HCT116 (cell line): ENCODE results near the gene GLT6D1. TPM values are rescaled to one million over a fixed set of nuclear protein-coding genes. Genes with fewer than 3 reads are reported as not detected.

Experiments
- ATAC-seq: fragments of 200-7000 bp; cut with Tn5 transposase; 2 replicates; pipeline ENCODE4 v1.9.1; 2020; ENCODE audit warnings: mild to moderate bottlenecking, moderate library complexity
- BruUV-seq: library from RNA; stranded (reverse); fragments of 400-500 nt; replicated peaks from 2 replicates; lab custom pipeline; 2021; lab: Mats Ljungman, UMichigan
- CTCF ChIA-PET: fragments of 300-600 bp; sonication (Branson Sonifier 250); formaldehyde crosslinking; loops from one replicate; lab custom pipeline; 2021; ENCODE audit warnings: antibody characterized with exemption; lab: Charles Lee
- POLR2A ChIA-PET: fragments of 300-600, 350-600 bp; sonication (Branson Sonifier 250); formaldehyde crosslinking; loops from one replicate; lab custom pipeline; 2021; ENCODE audit warnings: antibody characterized with exemption; lab: Charles Lee
- RAD21 ChIA-PET, 2 experiments: fragments of 300-600 bp; sonication (Branson Sonifier 250); formaldehyde crosslinking; loops; one replicate each; lab custom pipeline; 2023; ENCODE audit warnings: low total read pairs in 2 of 2; ENCODE audit not compliant: uncharacterized antibody in 2 of 2, unreplicated experiment in 2 of 2, low non-redundant PET in 1 of 2; lab: Charles Lee
- DNase-seq: peaks from one replicate; pipeline ENCODE4 v3.0.0-alpha.2; 2010; ENCODE audit warnings: low read depth, low spot score
- H2AFZ ChIP-seq: fragments of 200-600 bp; shearing (Covaris generic), sonication (generic); 2 replicates; pipeline ENCODE4 v1.6.1; 2017; ENCODE audit warnings: low read depth, mixed run types, mixed read lengths, antibody characterized with exemption, low read length; ENCODE audit not compliant: poor library complexity, severe bottlenecking
- H3K27ac ChIP-seq: 2 replicates; pipeline ENCODE4 v1.5.1; 2012; ENCODE audit warnings: low read depth, low read length
- H3K27me3 ChIP-seq: fragments of 200-600 bp; sonication (generic); 2 replicates; pipeline ENCODE4 v1.6.1; 2016; ENCODE audit warnings: mixed run types, low read length, mixed read lengths; ENCODE audit not compliant: insufficient read depth
- H3K36me3 ChIP-seq, 2 experiments: fragments of 200-500 bp in 1 of 2; fragments of 200-600 bp in 1 of 2; sonication (Bioruptor generic) in 1 of 2; sonication (generic) in 1 of 2; 2 replicates each; pipeline versions ENCODE4 v1.5.1 to v1.6.1; 2014 to 2016; ENCODE audit warnings: low read length in 2 of 2, inconsistent platforms in 1 of 2, mixed read lengths in 1 of 2, mixed run types in 1 of 2; ENCODE audit not compliant: insufficient read depth in 2 of 2, control insufficient read depth in 1 of 2
- H3K4me1 ChIP-seq, 2 experiments: fragments of 200-600 bp in 1 of 2; sonication (generic) in 1 of 2; 2 replicates each; pipeline versions ENCODE4 v1.5.1 to v1.6.1; 2012 to 2017; ENCODE audit warnings: low read length in 2 of 2, inconsistent platforms in 1 of 2, mild to moderate bottlenecking in 1 of 2, mixed read lengths in 1 of 2, mixed run types in 1 of 2, moderate library complexity in 1 of 2; ENCODE audit not compliant: insufficient read depth in 2 of 2, control insufficient read depth in 1 of 2
- H3K4me2 ChIP-seq: fragments of 200-600 bp; sonication (generic); 2 replicates; pipeline ENCODE4 v1.6.1; 2017; ENCODE audit warnings: mixed run types, low read length, mixed read lengths
- H3K4me3 ChIP-seq, 2 experiments: fragments of 200-600 bp in 1 of 2; sonication (generic) in 1 of 2; replicated peaks in 1 of 2; 2 replicates each; pipeline ENCODE4 v1.5.1; 2011 to 2016; ENCODE audit warnings: low read length in 2 of 2, control low read depth in 1 of 2, low read depth in 1 of 2, mild to moderate bottlenecking in 1 of 2, mixed read lengths in 1 of 2, mixed run types in 1 of 2
- H3K79me2 ChIP-seq: fragments of 200-600 bp; sonication (generic); 2 replicates; pipeline ENCODE4 v1.6.1; 2017; ENCODE audit warnings: mild to moderate bottlenecking, mixed run types, low read length, moderate library complexity, mixed read lengths; ENCODE audit not compliant: insufficient read depth
- H3K9ac ChIP-seq: fragments of 200-600 bp; sonication (generic); 2 replicates; pipeline ENCODE4 v1.6.1; 2016; ENCODE audit warnings: low read length, mixed read lengths
- H3K9me2 ChIP-seq: fragments of 200-600 bp; sonication (generic), shearing (Covaris generic); 2 replicates; pipeline ENCODE4 v1.6.1; 2017; ENCODE audit warnings: mixed run types, mild to moderate bottlenecking, moderate library complexity; ENCODE audit not compliant: insufficient read depth
- H3K9me3 ChIP-seq, 2 experiments: fragments of 200-500 bp in 1 of 2; fragments of 200-600 bp in 1 of 2; sonication (Bioruptor generic) in 1 of 2; sonication (generic) in 1 of 2; 2 replicates each; pipeline ENCODE4 v1.6.1; 2014 to 2017; ENCODE audit warnings: low read length in 2 of 2, mixed read lengths in 2 of 2, inconsistent platforms in 1 of 2, low read depth in 1 of 2, mild to moderate bottlenecking in 1 of 2, mixed run types in 1 of 2, moderate library complexity in 1 of 2; ENCODE audit not compliant: control insufficient read depth in 1 of 2, insufficient read depth in 1 of 2
- H4K20me1 ChIP-seq: fragments of 200-600 bp; sonication (generic), shearing (Covaris generic); 2 replicates; pipeline ENCODE4 v1.6.1; 2017; ENCODE audit warnings: mixed run types, mild to moderate bottlenecking, moderate library complexity; ENCODE audit not compliant: insufficient read depth
- ATF3 ChIP-seq: IDR thresholded peaks from 2 replicates; pipeline ENCODE4 v1.6.1; 2012
- CBX3 ChIP-seq: IDR thresholded peaks from 2 replicates; pipeline ENCODE4 v1.6.1; 2012; ENCODE audit warnings: low read depth
- CEBPB ChIP-seq: IDR thresholded peaks from 2 replicates; pipeline ENCODE4 v1.6.1; 2012; ENCODE audit warnings: low read depth
- CTCF ChIP-seq, 3 experiments: fragments of 200-600 bp in 1 of 3; sonication (generic) in 1 of 3; IDR thresholded peaks in 2 of 3; conservative IDR thresholded peaks in 1 of 3; 2 replicates each; pipeline ENCODE4 v1.5.1; 2012 to 2017; ENCODE audit warnings: low read depth in 2 of 3, low read length in 2 of 3, antibody characterized with exemption in 1 of 3, borderline replicate concordance in 1 of 3, control low read depth in 1 of 3, mild to moderate bottlenecking in 1 of 3, mixed read lengths in 1 of 3, mixed run types in 1 of 3, moderate library complexity in 1 of 3; ENCODE audit not compliant: insufficient read depth in 1 of 3
- ELF1 ChIP-seq: IDR thresholded peaks from 2 replicates; pipeline ENCODE4 v1.6.1; 2012; ENCODE audit warnings: low read depth, borderline replicate concordance
- EZH2 ChIP-seq: fragments of 200-600 bp; sonication (generic); IDR thresholded peaks from 2 replicates; pipeline ENCODE4 v1.6.1; 2017; ENCODE audit warnings: antibody characterized with exemption, mixed run types
- EZH2phosphoT487 ChIP-seq: fragments of 200-600 bp; IDR thresholded peaks from 2 replicates; pipeline ENCODE4 v1.6.1; 2018; ENCODE audit warnings: antibody characterized with exemption, borderline replicate concordance
- FOSL1 ChIP-seq: IDR thresholded peaks from 2 replicates; pipeline ENCODE4 v1.6.1; 2012; ENCODE audit warnings: low read depth
- JUND ChIP-seq: IDR thresholded peaks from 2 replicates; pipeline ENCODE4 v1.6.1; 2012
- MAX ChIP-seq: IDR thresholded peaks from 2 replicates; pipeline ENCODE4 v1.6.1; 2012
- POLR2A ChIP-seq: IDR thresholded peaks from 2 replicates; pipeline ENCODE4 v1.7.0; 2011; ENCODE audit warnings: borderline replicate concordance; ENCODE audit not compliant: insufficient read depth, insufficient read length; ENCODE audit errors: extremely low read depth
- RAD21 ChIP-seq: IDR thresholded peaks from 2 replicates; pipeline ENCODE4 v1.6.1; 2012; ENCODE audit warnings: low read depth, mild to moderate bottlenecking
- REST ChIP-seq: IDR thresholded peaks from 2 replicates; pipeline ENCODE4 v1.6.1; 2012; ENCODE audit warnings: low read depth
- SIN3A ChIP-seq: IDR thresholded peaks from 2 replicates; pipeline ENCODE4 v1.6.1; 2012; ENCODE audit warnings: low read depth
- SP1 ChIP-seq: IDR thresholded peaks from 2 replicates; pipeline ENCODE4 v1.6.1; 2012; ENCODE audit warnings: low read depth
- SRF ChIP-seq: IDR thresholded peaks from 2 replicates; pipeline ENCODE4 v1.6.1; 2012; ENCODE audit warnings: low read depth
- TCF7L2 ChIP-seq: IDR thresholded peaks from 2 replicates; pipeline ENCODE4 v1.7.0; 2011; ENCODE audit warnings: borderline replicate concordance, inconsistent platforms; ENCODE audit not compliant: insufficient read depth, insufficient read length; ENCODE audit errors: extremely low read depth
- YY1 ChIP-seq: IDR thresholded peaks from 2 replicates; pipeline ENCODE4 v1.6.1; 2011; ENCODE audit warnings: low read length, low read depth, moderate library complexity, mild to moderate bottlenecking; ENCODE audit not compliant: insufficient replicate concordance; ENCODE audit errors: extremely low read depth
- ZNF274 ChIP-seq: fragments of 200-500 bp; sonication (Bioruptor generic); IDR thresholded peaks from 2 replicates; pipeline ENCODE4 v1.6.1; 2014; ENCODE audit warnings: mild to moderate bottlenecking, low read depth, low read length, inconsistent platforms
- intact Hi-C: fragments of 100-400 bp; cut with micrococcal nuclease; formaldehyde crosslinking; loops from 2 replicates; pipeline ENCODE4 v1.10.0; 2022
- total RNA-seq: library from RNA; stranded (reverse); gene quantifications from one replicate; pipeline ENCODE4 v1.2.1, GENCODE V29; 2021; ENCODE audit not compliant: unreplicated experiment

The GLT6D1 gene
- total RNA-seq, 1 experiment from 2014 or later: not detected

- no peaks in the 10 kb centered on the region for H3K36me3 ChIP-seq
- CTCF ChIA-PET: no interaction called here
- no peaks in the 10 kb centered on the region for H3K9me2 ChIP-seq
- DNase-seq (no peak), ATAC-seq (no peak)
- TF ChIP-seq FOSL1 (no peak), EZH2phosphoT487 (no peak), CTCF (IDR thresholded peaks at IDR 0.05 in 2 of 3, conservative IDR thresholded peaks at IDR 0.05 in 1 of 3; ENCODE audit: borderline replicate concordance in 1 of 3, insufficient read depth in 1 of 3, low read depth in 2 of 3, low read length in 2 of 3) (no peak), MAX (no peak), YY1 (no peak), CEBPB (no peak), TCF7L2 (no peak), REST (no peak), RAD21 (no peak), CBX3 (no peak), JUND (no peak), POLR2A (no peak), SP1 (no peak), ELF1 (no peak), EZH2 (no peak), ZNF274 (no peak), ATF3 (no peak), SIN3A (no peak), SRF (no peak)
- H3K9ac ChIP-seq: no peak overlapping the region
- POLR2A ChIA-PET: no interaction called here
- no peak overlapping the region for H3K4me2 ChIP-seq
- intact Hi-C loops: no loop called here
- H3K27ac ChIP-seq: no peak overlapping the region
- no peaks in the 10 kb centered on the region for H3K4me1 ChIP-seq
- H3K4me3 ChIP-seq: no peak overlapping the region
- RAD21 ChIA-PET: no interaction called here
- no peaks in the 10 kb centered on the region for H4K20me1 ChIP-seq
- H3K27me3 ChIP-seq: peaks cover 4% of the 10 kb centered on the region; the same call in 1 of the 2 replicates
- no peaks in the 10 kb centered on the region for H3K79me2 ChIP-seq
- H2AFZ ChIP-seq: no peak overlapping the region
- H3K9me3 ChIP-seq: no peaks in the 10 kb centered on the region
- no TSS peak for BruUV-seq
These were observed 38.4 kb upstream of the GLT6D1 start for GRCh38 chr9:135677641-135678168.
